Kidney (tissue), 14 donors: ENCODE results near the gene SOBP. TPM values are rescaled to one million over a fixed set of nuclear protein-coding genes. Genes with fewer than 3 reads are reported as not detected.

Source experiments
- DNase-seq, 5 donors: peaks; one replicate each; pipeline ENCODE4 v3.0.0-alpha.2; 2013 to 2020
- FAIRE-seq: peaks from 2 replicates; lab custom pipeline; 2012; peaks lifted over from hg19 to GRCh38; lab: Jason Lieb, UNC
- H3K27ac ChIP-seq, 2 donors: one replicate each; pipeline ENCODE4 v1.7.0; 2013; ENCODE audit warnings: low read depth in 2 of 2, low read length in 2 of 2, inconsistent platforms in 1 of 2
- H3K27me3 ChIP-seq: one replicate; pipeline ENCODE4 v1.7.1; 2013; ENCODE audit warnings: low read length, inconsistent platforms; ENCODE audit not compliant: control insufficient read depth, insufficient read depth
- H3K36me3 ChIP-seq, 3 donors: one replicate each; pipeline versions ENCODE4 v1.7.0 to v1.7.1; 2013; ENCODE audit warnings: low read length in 3 of 3, control low read depth in 1 of 3, inconsistent platforms in 1 of 3; ENCODE audit not compliant: insufficient read depth in 3 of 3, control insufficient read depth in 2 of 3
- H3K4me1 ChIP-seq, 3 donors: one replicate each; pipeline versions ENCODE4 v1.7.0 to v1.7.1; 2013; ENCODE audit warnings: low read length in 3 of 3, inconsistent platforms in 1 of 3, low read depth in 1 of 3; ENCODE audit not compliant: control insufficient read depth in 2 of 3, insufficient read depth in 2 of 3
- H3K4me3 ChIP-seq, 3 donors: one replicate each; pipeline versions ENCODE4 v1.7.0 to v1.8.1; 2013; ENCODE audit warnings: low read length in 3 of 3, control low read depth in 1 of 3, inconsistent platforms in 1 of 3
- H3K9ac ChIP-seq, 3 donors: one replicate each; pipeline versions ENCODE4 v1.7.0 to v1.7.1; 2013; ENCODE audit warnings: low read length in 3 of 3, control low read depth in 1 of 3, inconsistent platforms in 1 of 3
- H3K9me3 ChIP-seq, 3 donors: one replicate each; pipeline versions ENCODE4 v1.7.0 to v1.7.1; 2013; ENCODE audit warnings: low read length in 3 of 3, control low read depth in 1 of 3, inconsistent platforms in 1 of 3; ENCODE audit not compliant: control insufficient read depth in 2 of 3, insufficient read depth in 1 of 3
- CTCF ChIP-seq: IDR thresholded peaks from 3 replicates; pipeline ENCODE4 v1.5.1; 2012; ENCODE audit warnings: mild to moderate bottlenecking, moderate library complexity, borderline replicate concordance; ENCODE audit not compliant: insufficient read depth; ENCODE audit errors: extremely low read depth
- intact Hi-C: fragments of 100-400 bp; cut with DNase I; formaldehyde crosslinking; loops from one replicate; pipeline ENCODE4 v1.11.1; 2022
- polyA plus RNA-seq: library from polyadenylated mRNA; stranded (reverse); fragments of 350-450 nt; fragmentation: Illumina TruSeq; extraction: RNeasy Lipid Tissue Mini Kit (QIAGEN cat#74804); gene quantifications from one replicate; pipeline ENCODE4 v1.2.3, GENCODE V29; 2014; ENCODE audit warnings: low read depth, low replicate concordance; ENCODE audit not compliant: insufficient read depth
- total RNA-seq: library from RNA; stranded (reverse); fragmentation: NEBNext Ultra II Directional; extraction: Animal tissue kit (Norgen Biotek cat#: 25700); gene quantifications from one replicate; pipeline ENCODE4 v1.2.1, GENCODE V29; 2021
- donor health status: control.
- donor health status: control.
- donor health status: control.
- donor health status: control.
- donor health status: control.
- donor health status: DM: yes; HTN: yes; CAD: no.
- donor health status: Normal renal cell carcinoma (clear cell type).

SOBP gene
- total and polyA plus RNA-seq, 2 donors from 2014 or later: 5.4 to 9.5 TPM

- FAIRE-seq: no peak
- intact Hi-C loops: no loop called here
- Histone ChIP-seq H3K36me3 (peaks cover 0 to 2% (median 0%) of the 10 kb centered on the region in 3 donors), H3K4me3 (no peak overlapping the region), H3K27me3 (no peaks in the 10 kb centered on the region), H3K9ac (no peak overlapping the region), H3K9me3 (no peaks in the 10 kb centered on the region), H3K4me1 (no peaks in the 10 kb centered on the region), H3K27ac (no peak overlapping the region)
- no peak for DNase-seq
- TF ChIP-seq CTCF: no peak
Measured at GRCh38 chr6:107506145-107506544, 16.2 kb downstream of the SOBP start.

GRCh38 chr6:107509506-107509905, 19.6 kb downstream of the SOBP start:
- DNase-seq (peak in 3 of 5 donors; percentile 12 to 80 (median 77)), FAIRE-seq (no peak)

GRCh38 chr6:107510108-107510507, 20.2 kb downstream of the SOBP start:
- H3K4me1 ChIP-seq: no peaks in the 10 kb centered on the region
- H3K9ac ChIP-seq: no peak overlapping the region
- H3K9me3 ChIP-seq: no peaks in the 10 kb centered on the region
- FAIRE-seq (no peak), DNase-seq (no peak)
- TF ChIP-seq CTCF: no peak
- no peaks in the 10 kb centered on the region for H3K27me3 ChIP-seq
- H3K4me3 ChIP-seq: no peak overlapping the region
- peaks cover 0 to 2% (median 2%) of the 10 kb centered on the region in 3 donors for H3K36me3 ChIP-seq
- intact Hi-C loops: no loop called here
- no peak overlapping the region for H3K27ac ChIP-seq

More at GRCh38 chr6:107509506-107509905, 19.6 kb downstream of the SOBP start:
- no peaks in the 10 kb centered on the region for H3K9me3 ChIP-seq
- intact Hi-C loops: no loop called here
- H3K27ac ChIP-seq: no peak overlapping the region
- peaks cover 0 to 2% (median 0%) of the 10 kb centered on the region in 3 donors for H3K36me3 ChIP-seq
- no peak overlapping the region for H3K4me3 ChIP-seq
- no peaks in the 10 kb centered on the region for H3K4me1 ChIP-seq
- no peak for TF ChIP-seq CTCF
- H3K9ac ChIP-seq: no peak overlapping the region
- H3K27me3 ChIP-seq: no peaks in the 10 kb centered on the region

GRCh38 chr6:107511511-107511993, 21.6 kb downstream of the SOBP start:
- Histone ChIP-seq H3K4me1 (no peaks in the 10 kb centered on the region), H3K27ac (no peak overlapping the region), H3K9me3 (no peaks in the 10 kb centered on the region), H3K4me3 (no peak overlapping the region), H3K36me3 (peaks cover 0 to 2% (median 0%) of the 10 kb centered on the region in 3 donors), H3K9ac (no peak overlapping the region), H3K27me3 (no peaks in the 10 kb centered on the region)
- peak in 1 of 5 donors; percentile 28 for DNase-seq
- FAIRE-seq: no peak
- no peak for TF ChIP-seq CTCF
- intact Hi-C loops: no loop called here
